ENCODE results near the gene KRTAP5-2.

- TF ChIP-seq POLR2A (IDR thresholded peaks at IDR 0.05; ENCODE audit: low read length) (no peak), GATA1 (IDR thresholded peaks at IDR 0.05; ENCODE audit: low read depth, low read length) (no peak)
Measured at GRCh38 chr11:1639666-1640065, 41.6 kb upstream of the KRTAP5-2 start.
